DND-41 (cell line): ENCODE results near the gene SECISBP2.
"Not testable (repeated sequence)": the region's sequence is repeated elsewhere in the genome, so short reads cannot be mapped to it uniquely, and the experiment has no call there.

Experiments
- ATAC-seq: fragments of 200-7000 bp; cut with Tn5 transposase; 3 replicates; pipeline ENCODE4 v1.9.1; 2021; ENCODE audit warnings: low read depth; ENCODE audit not compliant: insufficient read depth
- DNase-seq: peaks from one replicate; pipeline ENCODE4 v3.0.0-alpha.2; 2020
- H2AFZ ChIP-seq: 2 replicates; pipeline ENCODE4 v1.6.0; 2012; ENCODE audit warnings: low read depth, low read length
- H3K27ac ChIP-seq: 2 replicates; pipeline ENCODE4 v1.5.1; 2012; ENCODE audit warnings: low read length, inconsistent platforms
- H3K27me3 ChIP-seq: fragments of 200-600 bp; sonication (generic); 2 replicates; pipeline ENCODE4 v1.6.0; 2012; ENCODE audit warnings: low read length, mild to moderate bottlenecking, inconsistent platforms; ENCODE audit not compliant: insufficient read depth, poor library complexity
- H3K36me3 ChIP-seq: 2 replicates; pipeline ENCODE4 v1.5.1; 2012; ENCODE audit warnings: low read length, inconsistent platforms; ENCODE audit not compliant: insufficient read depth
- H3K4me1 ChIP-seq: 2 replicates; pipeline ENCODE4 v1.5.1; 2012; ENCODE audit warnings: mild to moderate bottlenecking, low read length; ENCODE audit not compliant: insufficient read depth
- H3K4me2 ChIP-seq: 2 replicates; pipeline ENCODE4 v1.6.0; 2012; ENCODE audit warnings: mild to moderate bottlenecking, moderate library complexity, low read length, inconsistent platforms; ENCODE audit not compliant: insufficient read depth
- H3K4me3 ChIP-seq, 2 experiments: fragments of 200-600 bp in 1 of 2; shearing (Covaris generic) in 1 of 2; 2 replicates each; pipeline ENCODE4 v1.5.1; 2012 to 2016; ENCODE audit warnings: inconsistent platforms in 2 of 2, low read length in 2 of 2, mild to moderate bottlenecking in 2 of 2, low read depth in 1 of 2, moderate library complexity in 1 of 2
- H3K79me2 ChIP-seq: 2 replicates; pipeline ENCODE4 v1.6.0; 2012; ENCODE audit warnings: low read length, inconsistent platforms; ENCODE audit not compliant: insufficient read depth
- H3K9ac ChIP-seq: 2 replicates; pipeline ENCODE4 v1.6.0; 2012; ENCODE audit warnings: low read depth, mild to moderate bottlenecking, inconsistent platforms, low read length, moderate library complexity
- H3K9me3 ChIP-seq: 2 replicates; pipeline ENCODE4 v1.5.1; 2012; ENCODE audit warnings: low read length, moderate library complexity, mild to moderate bottlenecking, inconsistent platforms; ENCODE audit not compliant: insufficient read depth, severe bottlenecking
- H4K20me1 ChIP-seq: 2 replicates; pipeline ENCODE4 v1.6.0; 2012; ENCODE audit warnings: low read length; ENCODE audit not compliant: insufficient read depth
- EZH2 ChIP-seq: IDR thresholded peaks from 3 replicates; pipeline ENCODE4 v1.6.1; 2012; ENCODE audit warnings: borderline replicate concordance, low read depth, mild to moderate bottlenecking, moderate library complexity, low read length, inconsistent platforms; ENCODE audit not compliant: severe bottlenecking
- TF ChIP-seq, protein P1 (sequence below): IDR thresholded peaks from 2 replicates; pipeline ENCODE4 v1.5.1; 2012; ENCODE audit warnings: borderline replicate concordance, low read length, moderate library complexity, mild to moderate bottlenecking; ENCODE audit not compliant: poor library complexity, severe bottlenecking; ENCODE audit errors: extremely low read depth

The SECISBP2 gene

DNA sequence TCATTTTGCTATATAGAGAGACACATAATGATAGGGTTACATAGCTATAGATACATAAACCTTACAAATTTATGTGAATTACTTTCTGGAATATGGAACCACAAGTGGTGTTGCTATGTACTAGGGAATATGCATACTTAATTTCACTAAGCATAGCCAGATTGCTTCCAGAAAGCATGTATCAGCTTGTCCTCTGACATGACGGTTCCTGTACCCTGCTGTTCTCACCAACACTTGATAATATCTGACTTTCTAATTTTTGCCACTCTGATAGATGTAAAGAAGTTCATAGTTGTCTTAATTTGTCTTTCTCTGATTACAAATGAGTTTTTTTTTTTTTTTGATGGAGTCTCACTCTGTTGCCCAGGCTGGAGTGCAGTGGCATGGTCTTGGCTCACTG lies 25.3 kb upstream of the SECISBP2 start:
- no peak for ATAC-seq
- no peak for DNase-seq
- no peaks in the 10 kb centered on the region for H3K79me2 ChIP-seq
- TF ChIP-seq, protein P1, sequence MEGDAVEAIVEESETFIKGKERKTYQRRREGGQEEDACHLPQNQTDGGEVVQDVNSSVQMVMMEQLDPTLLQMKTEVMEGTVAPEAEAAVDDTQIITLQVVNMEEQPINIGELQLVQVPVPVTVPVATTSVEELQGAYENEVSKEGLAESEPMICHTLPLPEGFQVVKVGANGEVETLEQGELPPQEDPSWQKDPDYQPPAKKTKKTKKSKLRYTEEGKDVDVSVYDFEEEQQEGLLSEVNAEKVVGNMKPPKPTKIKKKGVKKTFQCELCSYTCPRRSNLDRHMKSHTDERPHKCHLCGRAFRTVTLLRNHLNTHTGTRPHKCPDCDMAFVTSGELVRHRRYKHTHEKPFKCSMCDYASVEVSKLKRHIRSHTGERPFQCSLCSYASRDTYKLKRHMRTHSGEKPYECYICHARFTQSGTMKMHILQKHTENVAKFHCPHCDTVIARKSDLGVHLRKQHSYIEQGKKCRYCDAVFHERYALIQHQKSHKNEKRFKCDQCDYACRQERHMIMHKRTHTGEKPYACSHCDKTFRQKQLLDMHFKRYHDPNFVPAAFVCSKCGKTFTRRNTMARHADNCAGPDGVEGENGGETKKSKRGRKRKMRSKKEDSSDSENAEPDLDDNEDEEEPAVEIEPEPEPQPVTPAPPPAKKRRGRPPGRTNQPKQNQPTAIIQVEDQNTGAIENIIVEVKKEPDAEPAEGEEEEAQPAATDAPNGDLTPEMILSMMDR, result no peak
- TF ChIP-seq EZH2, result no peak
- H2AFZ ChIP-seq, result no peak overlapping the region
- no peak overlapping the region for H3K4me2 ChIP-seq
- H3K4me1 ChIP-seq, result no peaks in the 10 kb centered on the region
- no peaks in the 10 kb centered on the region for H3K27me3 ChIP-seq
- H3K4me3 ChIP-seq, result no peak overlapping the region
- no peak overlapping the region for H3K9ac ChIP-seq
- no peaks in the 10 kb centered on the region for H3K9me3 ChIP-seq
- no peak overlapping the region for H3K27ac ChIP-seq
- H4K20me1 ChIP-seq, result no peaks in the 10 kb centered on the region
- no peaks in the 10 kb centered on the region for H3K36me3 ChIP-seq

DNA sequence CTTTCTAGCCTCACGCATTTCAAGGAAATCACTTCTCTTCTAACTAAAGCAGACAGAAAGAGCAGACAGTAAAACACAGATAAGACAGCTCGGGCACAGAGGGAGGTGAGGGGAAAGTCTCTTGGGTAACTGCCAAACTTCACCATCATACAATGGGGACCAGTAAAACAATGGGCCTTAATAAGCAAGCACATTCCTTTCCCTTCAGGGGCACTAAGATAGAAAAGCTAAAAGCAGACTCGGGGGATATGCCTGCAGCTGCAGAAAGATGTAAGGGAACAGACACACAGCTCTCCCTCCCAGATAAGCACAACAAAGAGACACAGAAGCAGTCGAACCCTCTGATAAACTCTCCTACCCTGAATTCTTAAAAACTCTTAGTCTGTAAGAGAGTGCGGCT lies 22.9 kb upstream of the SECISBP2 start:
- no peak for ATAC-seq
- DNase-seq, result no peak
- Histone ChIP-seq H3K79me2 (no peaks in the 10 kb centered on the region), H3K9ac (no peak overlapping the region), H3K27ac (no peak overlapping the region), H2AFZ (no peak overlapping the region), H3K27me3 (no peaks in the 10 kb centered on the region), H4K20me1 (no peaks in the 10 kb centered on the region), H3K36me3 (no peaks in the 10 kb centered on the region), H3K4me3 (no peak overlapping the region), H3K4me1 (no peaks in the 10 kb centered on the region), H3K9me3 (no peaks in the 10 kb centered on the region), H3K4me2 (no peak overlapping the region)
- TF ChIP-seq, protein P1, result no peak
- no peak for TF ChIP-seq EZH2

DNA sequence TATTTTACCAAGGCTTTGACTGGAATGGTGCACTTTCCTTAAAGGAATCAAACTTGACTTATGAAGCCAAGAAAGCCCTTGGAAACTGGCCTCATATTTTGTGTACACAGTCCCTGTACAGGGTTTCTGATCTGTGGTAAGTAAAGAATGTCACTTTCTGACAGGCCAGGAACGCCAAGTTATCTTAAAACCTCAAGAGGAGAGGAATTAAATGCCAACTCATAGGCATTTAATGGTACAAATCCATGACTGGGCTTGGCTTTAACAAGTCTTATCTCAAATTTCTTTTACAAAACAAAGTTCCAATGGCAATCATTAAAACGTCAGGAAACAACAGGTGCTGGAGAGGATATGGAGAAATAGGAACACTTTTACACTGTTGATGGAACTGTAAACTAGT lies 16.3 kb upstream of the SECISBP2 start:
- H3K9ac ChIP-seq, H3K79me2 ChIP-seq, H3K4me2 ChIP-seq, H2AFZ ChIP-seq, ATAC-seq, DNase-seq, H4K20me1 ChIP-seq, H3K4me1 ChIP-seq, H3K27me3 ChIP-seq, H3K27ac ChIP-seq, H3K9me3 ChIP-seq, H3K36me3 ChIP-seq, H3K4me3 ChIP-seq: not testable (repeated sequence)

DNA sequence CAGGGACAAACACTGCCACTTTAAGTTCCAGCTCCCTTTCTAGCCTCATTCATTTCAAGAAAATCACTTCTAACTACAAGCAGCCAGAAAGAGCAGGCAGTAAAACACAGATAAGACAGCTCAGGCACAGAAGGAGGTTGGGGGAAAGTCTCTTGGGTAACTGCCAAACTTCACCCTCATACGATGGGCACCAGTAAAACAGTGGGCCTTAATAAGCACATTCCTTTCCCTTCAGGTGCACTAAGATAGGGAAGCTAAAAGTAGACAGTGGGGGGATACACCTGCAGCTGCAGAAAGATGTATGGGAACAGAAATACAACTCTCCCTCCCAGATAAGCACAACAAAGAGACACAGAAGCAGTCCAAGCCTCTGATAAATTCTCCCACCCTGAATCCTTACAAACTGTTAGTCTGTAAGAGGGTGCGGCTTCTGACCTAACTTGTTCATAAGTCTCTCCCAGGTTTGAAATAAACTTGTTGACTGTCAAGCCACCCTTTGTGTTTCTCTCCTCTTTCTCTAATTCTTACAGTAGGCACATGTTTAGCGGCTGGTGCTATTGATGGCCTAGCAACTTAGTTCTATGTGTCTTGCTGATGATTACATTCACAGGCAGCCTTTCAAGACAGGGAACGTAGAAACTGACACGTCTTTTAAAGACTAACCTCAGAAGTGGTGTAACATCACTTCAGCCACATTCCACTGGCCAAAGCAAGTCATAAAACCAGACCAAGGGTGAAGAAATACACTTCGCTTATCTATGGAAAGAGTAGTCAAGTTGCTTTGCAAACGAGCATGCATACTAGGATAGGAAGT lies 14.1 kb upstream of the SECISBP2 start:
- Histone ChIP-seq H3K79me2 (no peaks in the 10 kb centered on the region), H3K27ac (no peak overlapping the region), H3K9ac (no peak overlapping the region), H2AFZ (no peak overlapping the region; the same call in 1 of the 2 replicates), H3K9me3 (no peaks in the 10 kb centered on the region), H3K36me3 (no peaks in the 10 kb centered on the region), H3K4me2 (no peak overlapping the region), H3K27me3 (no peaks in the 10 kb centered on the region), H3K4me1 (no peaks in the 10 kb centered on the region), H3K4me3 (no peak overlapping the region), H4K20me1 (no peaks in the 10 kb centered on the region)
- no peak for DNase-seq
- no peak for TF ChIP-seq EZH2
- TF ChIP-seq, protein P1, result no peak
- no peak for ATAC-seq
